ENCODE results near the gene CYB561D1.

Gene CYB561D1

DNA sequence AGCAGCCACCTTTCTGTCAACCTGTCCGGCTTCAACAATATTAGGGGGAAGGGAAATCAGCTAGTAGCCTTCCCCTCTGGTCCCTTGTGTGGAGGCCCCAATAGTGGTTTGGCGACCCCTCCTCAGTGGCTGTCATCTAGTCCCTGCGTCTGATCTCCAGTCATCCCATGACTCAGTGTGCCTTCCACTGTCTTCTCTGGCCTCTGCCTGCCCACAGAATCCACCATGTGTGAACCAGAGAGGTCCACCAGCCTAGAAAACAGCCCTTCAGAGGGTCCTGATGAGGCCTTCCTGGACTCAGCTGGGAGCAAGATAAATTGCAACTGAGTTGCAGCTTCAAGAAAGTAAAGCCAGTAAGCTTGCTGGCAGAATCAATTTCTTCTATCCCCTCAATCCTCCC lies 14.0 kb upstream of the CYB561D1 start:
- DNase-seq = no peak

DNA sequence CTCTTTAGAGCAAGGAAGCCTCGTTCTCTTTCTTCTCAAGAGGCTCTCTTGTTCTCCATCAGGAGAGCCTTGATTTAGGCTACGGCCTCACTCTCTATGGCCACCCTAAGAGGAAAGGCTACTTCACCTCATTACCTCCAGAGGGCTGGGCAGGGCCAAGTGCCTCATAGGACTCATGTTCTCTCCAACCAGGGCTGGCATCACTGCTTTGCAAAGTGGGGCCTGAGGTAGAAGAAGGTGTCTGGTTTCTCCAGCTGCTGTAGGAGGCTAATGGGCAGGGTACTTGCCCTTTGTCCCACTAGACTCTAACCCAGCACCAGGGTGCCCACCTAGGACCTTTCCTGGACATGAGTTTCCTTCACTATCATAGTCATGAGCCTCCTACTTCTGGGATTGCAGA lies 12.2 kb upstream of the CYB561D1 start:
- DNase-seq = no peak

DNA sequence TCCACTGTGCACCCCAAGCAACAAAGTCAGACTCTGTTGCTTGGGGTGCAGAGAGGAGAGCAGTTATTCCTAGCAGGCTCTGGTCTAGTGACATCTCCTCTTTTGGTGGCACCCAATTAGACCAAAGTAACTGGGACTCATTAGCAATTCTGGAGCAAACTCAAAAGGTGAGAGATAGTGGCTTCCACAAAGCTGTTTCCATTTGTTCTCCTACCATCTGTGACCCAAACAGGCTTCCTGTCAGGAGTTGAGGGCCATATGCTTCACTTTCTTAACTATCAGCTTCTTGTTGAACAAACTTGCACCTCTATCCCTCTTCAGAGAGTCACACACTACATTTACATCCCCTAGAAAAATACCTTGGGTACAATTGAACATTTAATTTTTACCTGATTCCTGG lies 11.7 kb upstream of the CYB561D1 start:
- DNase-seq = no peak

DNA sequence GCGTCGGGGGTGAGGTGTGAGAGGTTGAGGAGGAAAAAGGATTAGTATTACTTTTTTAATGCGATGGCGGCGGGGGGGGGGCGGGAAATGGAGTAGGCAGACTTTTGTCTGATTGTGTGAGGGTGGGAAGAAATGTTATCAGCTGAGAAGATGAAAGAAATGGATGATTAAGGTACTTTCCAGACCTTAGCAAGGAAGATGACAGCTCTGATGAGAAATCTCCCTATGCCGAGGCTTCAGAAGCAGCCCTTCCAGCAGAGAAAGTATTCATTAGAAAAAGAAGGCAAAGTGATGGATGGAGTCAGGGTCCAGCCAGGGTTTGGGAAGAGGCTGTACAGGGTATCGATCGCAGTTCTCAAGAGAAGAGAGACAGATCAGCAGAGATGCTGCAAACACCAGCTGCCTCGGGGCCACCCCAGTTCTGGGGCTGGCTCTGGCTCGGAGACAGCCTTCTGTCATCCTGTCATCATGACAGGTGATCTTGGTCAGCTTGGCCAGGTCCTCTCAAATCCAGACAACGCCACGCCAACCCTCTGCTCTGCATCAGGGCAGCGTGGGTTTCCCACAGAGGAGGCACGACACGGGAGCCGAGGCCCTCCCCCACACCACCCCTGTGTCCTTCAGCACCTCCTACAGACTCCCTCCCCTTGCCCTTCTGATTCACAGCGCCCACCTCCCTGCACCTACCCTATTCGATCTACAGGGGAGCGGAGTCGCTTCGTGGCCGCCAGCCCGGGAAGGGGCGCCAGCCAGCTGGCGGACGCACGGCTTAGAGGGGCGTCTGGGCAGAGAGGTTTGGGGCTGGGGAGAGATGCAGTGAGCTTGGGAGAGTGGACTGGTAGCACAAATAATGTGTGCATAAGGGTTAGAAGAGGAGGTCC lies 10.9 kb upstream of the CYB561D1 start:
- peak in 26 of 56 donors; percentile 43 to 85 (median 69) for DNase-seq

DNA sequence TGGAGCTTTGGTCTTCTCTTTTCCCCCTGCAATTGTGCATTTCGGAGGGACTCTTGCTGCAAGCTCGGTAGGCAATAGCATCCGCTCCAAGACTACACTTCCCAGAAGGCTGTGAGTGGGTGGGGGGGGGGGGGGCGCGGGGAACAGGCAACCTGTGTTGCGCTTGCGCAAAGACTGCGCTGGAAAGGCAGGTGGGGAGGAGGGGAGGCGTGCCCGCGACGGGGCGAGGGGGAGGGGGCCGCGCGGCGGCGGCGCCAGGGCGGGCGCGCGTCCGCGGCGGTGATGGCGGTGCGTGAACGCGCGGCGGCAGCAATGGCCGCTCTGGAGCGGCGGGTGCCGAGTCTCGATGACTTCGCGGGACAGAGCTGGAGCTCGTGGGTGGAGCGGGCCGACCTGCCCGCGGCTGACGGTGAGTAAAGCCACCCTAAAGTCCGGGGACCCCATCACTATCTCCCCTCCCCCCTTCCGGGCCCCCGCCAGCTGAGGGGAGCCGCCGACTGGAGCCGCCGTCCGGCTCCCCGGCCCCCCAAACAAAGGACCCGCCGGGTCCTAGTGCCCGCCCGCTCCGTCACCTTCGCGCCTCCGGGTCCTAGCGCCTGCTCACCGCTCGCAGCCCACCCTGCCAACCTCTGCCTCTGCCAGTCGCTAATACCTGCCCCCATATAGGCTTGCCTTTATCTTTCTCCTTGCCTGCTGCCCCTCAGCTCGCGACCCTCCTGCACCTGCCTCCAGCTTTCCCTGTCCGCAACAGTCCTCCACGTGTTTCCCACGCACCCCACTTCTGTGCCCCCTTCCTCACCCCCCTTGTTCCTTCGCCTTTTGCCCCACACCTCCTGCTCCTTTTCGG lies 10.0 kb upstream of the CYB561D1 start, which contains the start of gene ATXN7L2:
Gene ATXN7L2, plus strand, starts transcription at position 234 of the 847 bp plus-strand sequence. Its CDS starts 49 bp downstream, at position 283.
- peak; percentile 52 to 97 (median 91) for DNase-seq

DNA sequence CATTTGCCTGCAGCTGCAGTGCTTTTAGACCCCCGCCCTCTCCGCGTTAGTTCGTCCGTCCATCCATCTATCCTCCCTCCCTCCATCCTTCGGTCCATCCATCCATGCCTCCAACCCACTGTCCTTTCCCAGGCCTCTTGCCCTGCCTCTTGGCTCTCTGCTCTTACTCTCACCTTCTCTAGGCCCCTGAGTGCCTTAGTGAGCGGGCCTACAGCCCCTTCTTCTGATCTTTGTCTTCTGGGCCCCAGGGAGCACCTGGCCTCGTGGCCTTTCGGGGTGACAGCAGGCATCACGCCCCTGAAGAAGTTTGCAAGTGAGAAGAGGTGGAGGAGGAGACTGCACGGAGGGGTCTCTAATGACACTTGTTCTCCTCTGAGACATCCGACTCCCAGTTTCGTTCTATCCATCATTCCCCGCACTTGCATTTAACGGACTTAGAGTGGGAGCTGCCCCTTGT lies 9.3 kb upstream of the CYB561D1 start:
- no peak for DNase-seq

DNA sequence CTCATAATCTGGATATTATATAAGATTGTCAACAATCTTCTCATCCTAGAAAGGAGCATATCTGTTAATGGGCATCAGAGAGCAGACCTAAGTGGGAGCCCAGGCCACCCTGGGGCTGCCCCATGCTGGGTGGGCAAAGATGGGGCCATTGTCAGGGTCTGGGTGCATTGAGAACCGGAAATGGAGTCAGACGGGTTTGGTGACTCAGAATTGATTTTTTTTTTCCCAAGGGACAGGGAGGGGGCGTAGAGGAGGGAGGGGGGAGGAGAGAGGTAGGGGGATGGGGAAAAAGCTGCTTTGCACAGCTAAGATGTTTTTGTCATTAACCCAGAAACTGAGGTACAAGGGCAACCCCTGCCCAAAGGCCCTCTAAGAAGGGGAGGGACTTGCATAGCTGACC lies 8.9 kb upstream of the CYB561D1 start:
- no peak for DNase-seq

DNA sequence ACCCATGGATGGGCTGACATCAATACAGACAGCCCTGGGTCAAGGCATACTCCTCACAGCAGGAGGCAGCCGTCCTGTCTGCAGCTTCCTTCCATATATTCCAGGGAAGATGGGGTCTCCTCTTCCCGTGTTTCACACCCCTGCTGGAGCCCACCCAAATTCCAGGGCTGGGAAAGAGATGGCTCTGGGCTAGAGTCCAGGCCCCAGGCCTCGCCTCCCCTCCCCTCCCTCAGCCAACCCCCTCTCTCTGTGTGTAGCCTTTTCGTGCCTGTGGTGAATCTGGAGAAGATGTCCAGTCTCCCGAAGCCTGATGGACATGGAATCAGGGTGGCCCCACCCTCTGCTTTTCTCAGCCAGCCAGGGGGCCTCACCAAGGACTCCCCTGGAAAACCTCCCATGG lies 6.6 kb upstream of the CYB561D1 start:
- no peak for DNase-seq

DNA sequence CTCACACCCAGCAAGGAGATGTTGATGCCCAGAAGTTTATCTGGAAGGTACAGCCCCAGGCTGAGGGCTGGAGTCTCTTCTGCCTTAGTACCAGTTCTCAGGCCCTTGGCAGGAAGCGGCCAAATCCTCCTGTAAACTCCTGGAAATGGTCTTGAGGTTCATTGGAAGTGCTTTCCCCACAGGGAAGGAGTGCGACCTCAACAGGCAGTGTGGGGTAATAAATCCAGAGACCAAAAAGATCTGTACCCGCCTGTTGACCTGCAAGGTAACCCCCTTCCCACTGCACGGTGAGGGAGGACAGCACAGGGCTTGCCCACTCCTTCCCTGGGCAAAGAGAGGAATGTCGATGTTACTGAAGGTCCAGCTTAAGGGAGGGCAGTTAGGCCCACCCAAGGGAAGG lies 5.7 kb upstream of the CYB561D1 start:
- DNase-seq = no peak

DNA sequence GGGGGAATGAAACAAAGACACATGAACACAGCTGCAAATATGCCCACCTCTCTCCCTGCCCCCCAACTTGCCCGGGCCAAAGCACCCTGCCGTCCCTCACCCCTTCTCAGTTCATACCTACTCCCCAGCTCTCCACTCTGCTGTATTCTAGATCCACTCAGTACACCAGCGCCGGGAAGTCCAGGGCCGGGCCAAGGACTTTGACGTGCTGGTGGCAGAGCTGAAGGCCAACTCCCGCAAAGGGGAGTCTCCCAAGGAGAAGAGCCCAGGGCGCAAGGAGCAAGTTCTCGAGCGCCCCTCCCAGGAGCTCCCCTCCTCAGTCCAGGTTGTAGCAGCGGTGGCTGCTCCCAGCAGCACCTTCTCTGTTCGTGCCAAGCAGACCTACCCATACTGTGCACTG lies 5.2 kb upstream of the CYB561D1 start:
- no peak for DNase-seq

DNA sequence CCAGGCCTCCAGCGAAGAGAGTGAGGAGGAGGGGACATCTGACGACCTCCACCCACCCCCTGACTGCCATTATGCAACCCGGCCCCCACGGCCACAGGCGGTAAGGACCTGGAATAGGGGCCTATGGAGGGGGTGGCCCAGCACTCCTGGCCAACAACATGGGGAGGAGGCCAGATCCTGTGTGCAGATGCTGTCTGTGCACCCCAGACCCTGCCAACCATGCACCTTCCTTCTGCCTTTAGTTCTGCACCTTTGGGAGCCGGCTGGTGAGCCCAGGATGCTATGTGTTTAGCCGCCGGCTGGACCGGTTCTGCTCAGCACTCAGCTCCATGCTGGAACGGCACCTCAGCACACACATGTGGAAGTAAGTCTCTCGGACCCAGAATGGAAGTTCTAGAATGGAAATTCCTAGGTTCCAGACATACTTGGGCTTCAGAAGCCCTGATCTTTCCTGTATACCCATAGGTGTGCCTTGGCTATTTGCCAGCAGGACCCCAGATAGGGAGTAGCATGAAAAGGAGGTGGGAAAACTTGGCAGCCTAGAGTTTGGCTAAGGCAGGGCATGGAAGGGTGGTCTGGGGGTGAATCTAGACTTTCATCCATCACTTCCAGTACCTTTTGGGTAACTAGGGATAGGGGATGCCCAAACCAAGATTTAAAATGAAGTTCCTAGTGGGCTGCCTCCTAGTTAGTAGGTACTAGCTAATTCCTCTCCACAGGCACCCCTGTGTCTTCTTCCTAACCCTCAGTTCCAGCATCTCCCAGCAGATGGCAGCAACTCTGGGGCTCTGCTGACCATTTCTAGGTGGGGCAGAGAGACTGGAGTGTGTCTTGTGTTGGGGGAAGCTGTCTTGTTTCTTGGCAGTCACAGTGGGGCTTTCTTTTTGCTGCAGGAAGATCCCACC lies 3.6 kb upstream of the CYB561D1 start:
- DNase-seq = peak in 40 of 56 donors; percentile 19 to 83 (median 50)

DNA sequence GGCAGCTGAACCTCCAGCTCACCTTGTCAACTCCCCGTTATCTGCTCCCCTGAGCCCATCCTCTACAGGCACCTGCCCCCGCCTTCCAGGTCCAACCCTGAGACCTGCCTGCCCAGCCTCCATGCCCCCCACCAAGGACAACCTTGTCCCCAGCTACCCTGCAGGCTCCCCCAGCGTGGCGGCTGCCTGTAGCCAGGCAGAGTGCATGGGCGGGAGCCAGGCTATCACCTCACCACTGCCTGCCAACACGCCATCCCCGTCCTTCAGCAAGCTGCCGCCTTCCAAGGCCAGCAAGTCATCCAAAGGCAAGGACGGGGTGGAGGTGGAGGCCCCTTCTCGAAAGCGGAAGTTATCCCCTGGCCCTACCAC lies 3.0 kb upstream of the CYB561D1 start:
- DNase-seq = no peak

DNA sequence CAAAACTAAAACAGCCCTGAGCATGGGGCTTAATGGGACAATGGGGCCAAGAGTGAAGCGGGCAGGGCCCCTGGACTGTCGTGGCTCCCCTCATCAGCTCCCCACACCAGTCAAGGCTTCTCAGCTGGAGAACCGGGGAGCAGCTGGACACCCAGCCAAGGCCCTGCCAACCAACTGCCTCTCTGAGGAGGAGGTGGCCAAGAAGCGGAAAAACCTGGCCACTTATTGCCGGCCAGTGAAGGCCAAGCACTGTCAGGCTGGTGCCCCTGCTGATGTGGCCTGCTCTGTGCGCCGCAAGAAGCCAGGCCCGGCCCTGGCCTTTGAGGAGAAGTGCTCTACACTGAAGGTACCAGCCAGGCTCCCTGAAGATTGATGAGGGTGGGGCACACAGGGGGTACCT lies 2.5 kb upstream of the CYB561D1 start:
- no peak for DNase-seq

DNA sequence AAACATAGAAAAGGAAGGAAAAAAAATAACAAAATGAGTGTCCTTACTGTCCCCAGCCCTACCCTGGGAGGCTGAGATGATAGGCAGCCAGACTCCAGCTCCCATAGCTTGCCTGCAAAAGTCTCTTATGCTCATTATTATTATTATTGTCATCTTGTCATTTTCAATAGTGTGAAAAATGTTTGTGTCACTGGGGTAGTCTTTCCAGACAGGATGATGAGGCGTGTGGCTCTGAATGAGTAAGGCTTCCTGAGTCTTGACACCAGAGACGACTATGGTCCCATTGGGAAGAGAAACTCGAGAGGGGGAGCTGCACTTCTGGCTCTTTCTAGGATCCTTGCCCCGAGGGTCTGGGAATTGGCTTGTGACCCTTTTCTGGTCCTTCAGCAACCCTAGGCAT lies 1.1 kb upstream of the CYB561D1 start:
- no peak for DNase-seq

DNA sequence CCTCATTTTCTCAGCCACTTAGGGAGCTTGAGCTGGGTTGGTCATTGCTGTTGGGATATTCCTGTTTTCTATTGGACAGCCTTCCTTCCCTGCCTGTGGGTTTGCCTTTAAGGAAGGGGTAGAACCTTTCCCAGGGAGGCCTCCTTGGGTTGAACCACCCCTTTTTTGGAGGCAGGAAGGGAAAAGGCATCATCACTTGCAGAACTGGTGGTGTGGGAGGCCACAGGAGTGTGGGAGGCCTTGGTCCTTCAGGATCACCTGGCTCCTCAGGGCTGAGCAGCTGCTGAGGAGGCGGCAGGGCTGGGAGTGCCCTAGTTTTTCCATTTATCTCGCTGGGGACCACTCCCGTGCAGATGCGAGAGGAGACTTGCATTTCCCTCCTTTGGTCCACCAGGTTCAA lies 667 bp upstream of the CYB561D1 start:
- peak in 1 of 56 donors; percentile 22 for DNase-seq

DNA sequence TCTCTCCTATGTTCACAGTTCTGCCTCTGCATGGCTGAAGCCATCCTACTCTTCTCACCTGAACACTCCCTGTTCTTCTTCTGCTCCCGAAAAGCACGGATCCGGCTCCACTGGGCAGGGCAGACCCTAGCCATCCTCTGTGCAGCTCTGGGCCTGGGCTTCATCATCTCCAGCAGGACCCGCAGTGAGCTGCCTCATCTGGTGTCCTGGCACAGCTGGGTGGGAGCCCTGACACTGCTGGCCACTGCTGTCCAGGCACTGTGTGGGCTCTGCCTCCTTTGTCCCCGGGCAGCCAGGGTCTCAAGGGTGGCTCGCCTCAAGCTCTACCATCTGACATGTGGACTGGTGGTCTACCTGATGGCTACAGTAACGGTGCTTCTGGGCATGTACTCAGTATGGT lies 1.8 kb downstream of the CYB561D1 start:
- DNase-seq = no peak

DNA sequence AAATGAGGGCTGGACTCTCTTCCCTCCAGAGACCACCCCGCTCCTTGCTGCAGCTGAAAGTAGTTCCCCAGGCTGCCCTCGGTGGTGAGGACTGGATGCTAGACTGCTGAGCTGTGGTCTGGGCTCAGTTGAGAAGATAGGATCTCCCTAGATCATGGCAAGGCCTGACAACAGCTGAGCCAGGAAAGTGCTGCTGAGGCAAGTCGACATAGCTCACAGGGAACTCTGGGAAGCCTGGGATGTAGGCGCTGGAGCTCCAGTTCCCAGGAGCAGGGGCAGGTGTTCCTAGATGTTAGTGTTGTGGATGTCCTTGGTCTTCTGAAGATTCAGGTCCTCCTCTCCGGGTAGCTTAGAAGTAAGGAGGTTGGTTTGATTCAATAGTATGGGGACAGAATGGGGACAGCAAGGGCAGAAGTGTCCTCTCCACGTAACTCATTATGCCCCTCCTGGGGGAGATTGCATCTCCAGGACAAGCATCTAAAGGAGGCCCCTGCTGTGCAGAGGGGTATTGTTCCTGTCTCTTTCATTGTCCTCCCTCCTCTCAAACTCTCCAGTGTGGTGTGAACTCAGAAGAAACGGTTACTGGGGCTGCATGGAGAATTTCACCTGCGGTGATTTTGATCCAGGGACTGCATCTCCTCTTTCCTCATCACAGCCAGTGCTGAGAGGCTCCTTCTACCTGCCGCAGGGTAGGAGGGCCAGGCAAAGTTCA lies 3.7 kb downstream of the CYB561D1 start:
- DNase-seq = peak in 1 of 56 donors; percentile 42

DNA sequence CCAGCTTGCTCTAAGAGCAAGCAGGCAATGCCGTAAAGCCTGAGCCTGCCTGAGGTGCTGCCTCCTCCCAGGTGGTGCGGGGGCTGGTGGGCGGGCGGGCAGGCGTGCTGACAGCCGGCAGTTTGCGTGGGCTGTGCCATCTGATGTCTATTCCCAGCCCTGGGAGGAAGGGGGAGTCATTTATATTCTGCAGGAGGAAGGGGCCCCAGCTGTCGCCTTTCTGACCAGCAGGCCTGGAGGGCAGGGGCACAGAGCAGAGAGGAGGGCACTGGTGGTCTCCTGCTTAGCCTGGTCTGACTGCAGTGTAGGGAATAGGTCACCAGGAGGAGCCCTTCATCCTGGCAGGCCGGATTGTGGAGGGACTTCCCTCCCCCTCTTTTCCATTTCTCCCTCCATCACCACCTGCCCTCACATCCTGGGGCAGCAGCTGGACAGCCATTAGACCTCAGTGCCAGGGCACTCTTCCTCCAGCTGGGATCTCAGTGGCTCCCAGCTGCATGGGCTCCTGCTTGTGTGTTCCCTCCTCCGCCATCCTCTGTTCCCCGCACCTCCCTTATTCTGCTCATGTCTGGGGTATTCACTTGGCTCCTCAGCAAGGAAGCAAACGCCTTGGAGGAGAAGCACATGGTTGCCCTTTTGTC lies 4.4 kb downstream of the CYB561D1 start:
- DNase-seq = peak in 15 of 56 donors; percentile 16 to 66 (median 46)

DNA sequence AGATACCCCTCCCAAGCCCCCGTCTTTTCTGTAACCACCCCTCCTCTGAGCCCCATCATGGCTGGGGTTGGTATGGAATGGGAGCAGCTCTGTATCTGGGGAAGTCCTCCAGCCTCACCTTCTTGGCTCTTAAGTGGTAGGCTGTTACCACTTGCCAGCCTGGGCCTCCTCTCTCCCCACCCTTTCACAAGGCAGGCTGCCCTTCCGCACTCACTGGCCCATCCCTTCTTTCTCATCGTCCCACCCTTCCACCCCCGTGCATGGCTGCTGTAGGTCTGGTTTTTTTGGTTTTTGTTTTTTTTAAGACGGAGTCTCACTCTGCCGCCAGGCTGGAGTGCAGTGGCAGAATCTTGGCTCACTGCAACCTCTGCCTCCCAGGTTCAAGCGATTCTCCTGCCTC lies 5.2 kb downstream of the CYB561D1 start:
- DNase-seq = no peak
